Colonic mucosa (tissue), 4 donors: Measurements from ENCODE around the gene MOBP. TPM values are rescaled to one million over a fixed set of nuclear protein-coding genes. Genes with fewer than 3 reads are reported as not detected.

Source experiments
- DNase-seq: peaks from one replicate; pipeline ENCODE4 v3.0.0-alpha.2; 2020
- H3K27ac ChIP-seq: fragments of 200-600 bp; one replicate; pipeline ENCODE4 v1.8.0; 2021
- H3K27me3 ChIP-seq: fragments of 200-600 bp; one replicate; pipeline ENCODE4 v1.8.0; 2021
- H3K36me3 ChIP-seq: fragments of 200-600 bp; one replicate; pipeline ENCODE4 v1.8.0; 2021
- H3K4me1 ChIP-seq: fragments of 200-600 bp; one replicate; pipeline ENCODE4 v1.8.0; 2021; ENCODE audit warnings: mild to moderate bottlenecking
- H3K4me3 ChIP-seq: fragments of 200-600 bp; one replicate; pipeline ENCODE4 v1.8.0; 2021
- H3K9ac ChIP-seq, 2 donors: one replicate each; pipeline ENCODE4 v1.7.0; 2013; ENCODE audit warnings: control low read depth in 2 of 2, low read depth in 2 of 2, low read length in 2 of 2
- H3K9me3 ChIP-seq: fragments of 200-600 bp; one replicate; pipeline ENCODE4 v1.8.0; 2021
- CTCF ChIP-seq: fragments of 200-600 bp; IDR thresholded peaks from one replicate; pipeline ENCODE4 v1.8.0; 2022; ENCODE audit warnings: antibody characterized with exemption, mild to moderate bottlenecking
- intact Hi-C: fragments of 100-400 bp; cut with DNase I; formaldehyde crosslinking; loops from one replicate; pipeline ENCODE4 v1.14.1; 2022
- total RNA-seq, 2 donors: library from RNA; stranded (reverse); fragmentation: NEBNext Ultra II Directional in 1 of 2; extraction: Animal tissue kit (Norgen Biotek cat#: 25700) in 1 of 2; gene quantifications; one replicate each; pipeline ENCODE4 v1.2.1, GENCODE V29; 2021
- donor health status: healthy.
- donor health status: DM: no; HTN: no; CAD: no.
- donor health status: DM: no; HTN: no; CAD: no.

The MOBP gene
- total RNA-seq, 2 donors from 2014 or later = 0.56 to 0.72 TPM

DNA sequence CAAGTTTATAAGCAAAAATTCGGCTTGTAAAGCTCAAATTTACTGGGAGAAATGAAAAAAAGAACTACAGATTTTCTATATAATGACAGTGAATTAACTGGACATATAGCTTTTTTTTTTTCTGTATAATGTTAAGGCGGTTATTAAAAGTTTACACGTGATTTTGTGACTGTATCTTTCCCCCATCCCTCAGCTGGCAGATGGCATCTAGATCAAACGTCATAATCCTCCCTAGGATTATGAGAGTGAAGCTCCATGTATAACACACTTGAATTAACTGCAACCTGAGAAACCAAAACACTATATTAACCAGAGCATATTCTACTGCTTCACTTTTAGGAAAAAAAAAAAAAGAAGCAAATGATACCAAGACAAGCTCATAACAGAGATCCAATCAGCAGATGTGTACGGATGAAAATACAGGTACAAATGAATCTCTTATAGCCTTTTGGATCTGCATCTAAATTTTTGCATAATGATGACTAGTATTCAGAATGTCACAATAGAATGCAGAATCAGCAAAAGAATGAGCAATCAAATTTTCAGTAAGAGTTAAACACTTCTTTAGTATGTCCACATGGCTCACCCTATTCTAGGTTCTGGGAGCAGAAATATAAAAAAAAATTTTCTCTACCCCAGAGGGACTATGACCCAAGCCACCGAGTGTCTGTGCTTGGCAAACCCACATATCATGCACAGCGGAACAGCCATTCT is 12.4 kb downstream of the MOBP start:
- TF ChIP-seq CTCF = no peak
- no peak overlapping the region for H3K4me3 ChIP-seq
- no peaks in the 10 kb centered on the region for H3K36me3 ChIP-seq
- no peaks in the 10 kb centered on the region for H3K27me3 ChIP-seq
- no peak for DNase-seq
- no peak overlapping the region for H3K27ac ChIP-seq
- no peaks in the 10 kb centered on the region for H3K9me3 ChIP-seq
- no peak overlapping the region for H3K9ac ChIP-seq
- H3K4me1 ChIP-seq = no peaks in the 10 kb centered on the region
- intact Hi-C loops = no loop called here

DNA sequence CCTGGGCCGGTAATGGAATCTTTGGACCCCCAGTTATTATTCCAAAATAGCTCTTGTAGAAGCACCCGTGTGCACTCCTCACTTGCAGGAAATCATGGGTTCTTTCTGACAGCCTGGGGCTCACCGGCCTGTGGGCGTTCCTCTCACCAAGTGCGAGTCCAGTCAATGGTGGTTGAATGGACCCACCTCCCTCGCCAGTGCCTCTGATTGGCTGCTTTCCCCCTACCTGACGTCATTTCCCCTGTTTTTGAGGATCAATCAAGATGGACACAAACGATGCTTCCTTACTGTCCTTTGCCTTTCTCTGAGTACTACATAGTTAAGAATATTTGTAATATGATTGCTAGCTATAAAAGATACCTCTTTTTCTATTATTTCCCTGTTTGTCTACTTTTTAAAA is 18.1 kb downstream of the MOBP start:
- Histone ChIP-seq H3K27me3 (no peaks in the 10 kb centered on the region), H3K9me3 (no peaks in the 10 kb centered on the region), H3K27ac (no peak overlapping the region), H3K4me1 (no peaks in the 10 kb centered on the region), H3K9ac (no peak overlapping the region), H3K4me3 (no peak overlapping the region), H3K36me3 (no peaks in the 10 kb centered on the region)
- intact Hi-C loops = no loop called here
- no peak for TF ChIP-seq CTCF
- DNase-seq = no peak

DNA sequence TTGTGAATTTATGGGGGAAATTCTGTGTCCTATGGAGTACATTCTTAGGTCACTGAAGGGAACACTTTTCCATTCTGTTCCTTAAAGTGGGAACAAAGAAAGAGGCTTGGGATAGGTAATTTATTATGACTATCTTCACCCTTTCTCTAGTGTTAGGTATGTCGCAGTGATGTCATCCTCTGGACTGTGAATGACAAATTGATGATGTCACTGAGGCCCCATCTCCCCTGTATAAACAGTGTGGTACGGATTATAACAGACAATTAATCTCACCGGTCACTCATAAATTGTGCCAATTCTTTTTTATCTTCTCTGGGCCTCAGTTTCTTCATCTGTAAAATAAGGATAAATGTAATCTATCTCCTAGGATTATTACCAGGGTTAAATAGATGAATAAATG is 23.5 kb downstream of the MOBP start:
- Histone ChIP-seq H3K9me3 (no peaks in the 10 kb centered on the region), H3K36me3 (no peaks in the 10 kb centered on the region), H3K4me1 (no peaks in the 10 kb centered on the region), H3K27ac (no peak overlapping the region), H3K4me3 (no peak overlapping the region), H3K9ac (no peak overlapping the region), H3K27me3 (no peaks in the 10 kb centered on the region)
- TF ChIP-seq CTCF = no peak
- intact Hi-C loops = no loop called here
- DNase-seq = no peak

GRCh38 chr3:39491733-39492350 is 24.4 kb downstream of the MOBP start:
- Histone ChIP-seq H3K4me1 (no peaks in the 10 kb centered on the region), H3K9me3 (no peaks in the 10 kb centered on the region), H3K36me3 (no peaks in the 10 kb centered on the region), H3K27ac (no peak overlapping the region), H3K9ac (no peak overlapping the region), H3K27me3 (no peaks in the 10 kb centered on the region), H3K4me3 (no peak overlapping the region)
- no peak for DNase-seq
- no peak for TF ChIP-seq CTCF
- intact Hi-C loops = no loop called here

DNA sequence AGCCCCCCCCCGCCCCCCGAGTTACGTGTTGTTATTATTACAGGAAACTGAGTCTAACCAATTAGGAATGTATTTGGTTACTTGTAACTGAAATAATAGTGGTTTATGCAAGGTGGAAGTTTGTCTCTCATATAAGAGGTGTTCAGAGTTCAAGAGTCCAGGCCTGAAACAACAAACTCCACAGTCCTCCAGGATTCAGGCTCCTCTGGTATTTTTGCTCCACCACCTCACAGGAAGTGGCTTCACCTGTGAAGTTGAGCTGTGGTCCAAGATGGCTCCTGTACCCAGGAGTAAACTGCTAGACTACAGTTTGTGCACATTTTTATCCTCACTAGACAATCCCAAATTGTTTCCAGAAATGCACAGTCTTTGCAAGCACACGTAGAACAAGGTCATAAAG is 27.3 kb downstream of the MOBP start:
- H3K36me3 ChIP-seq = no peaks in the 10 kb centered on the region
- no peak overlapping the region for H3K27ac ChIP-seq
- no peak overlapping the region for H3K9ac ChIP-seq
- H3K9me3 ChIP-seq = no peaks in the 10 kb centered on the region
- H3K27me3 ChIP-seq = no peaks in the 10 kb centered on the region
- no peak for DNase-seq
- intact Hi-C loops = no loop called here
- no peaks in the 10 kb centered on the region for H3K4me1 ChIP-seq
- no peak for TF ChIP-seq CTCF
- no peak overlapping the region for H3K4me3 ChIP-seq
